Measurements from ENCODE around the gene STK25. TPM values are rescaled to one million over a fixed set of nuclear protein-coding genes. Genes with fewer than 3 reads are reported as not detected.

Gene STK25
- total RNA-seq, 1 donor = 227 TPM

GRCh38 chr2:241481687-241482086, 26.7 kb downstream of the STK25 start:
- H3K4me2 ChIP-seq (ENCODE audit: insufficient read depth, low read length) = no peak overlapping the region
- no peaks in the 10 kb centered on the region for H3K9me3 ChIP-seq (ENCODE audit: low read depth, low read length)
- H4K20me1 ChIP-seq (ENCODE audit: insufficient read depth, low read length) = peaks cover 2% of the 10 kb centered on the region
- no peak overlapping the region for H3K27ac ChIP-seq (ENCODE audit: low read depth, low read length)
- no peak overlapping the region for H3K4me3 ChIP-seq (ENCODE audit: insufficient read depth, low read length)
- TF ChIP-seq CTCF (IDR thresholded peaks at IDR 0.05; ENCODE audit: extremely low read depth, low read depth, low read length) = no peak
- H2AFZ ChIP-seq (ENCODE audit: low read length) = no peak overlapping the region
- no peaks in the 10 kb centered on the region for H3K36me3 ChIP-seq (ENCODE audit: insufficient read depth, low read length)
- H3K4me1 ChIP-seq (ENCODE audit: insufficient read depth, low read length) = no peaks in the 10 kb centered on the region
- H3K79me2 ChIP-seq (ENCODE audit: insufficient read depth, low read length) = no peaks in the 10 kb centered on the region
- no peaks in the 10 kb centered on the region for H3K27me3 ChIP-seq (ENCODE audit: insufficient read depth, low read length)
- DNase-seq (ENCODE audit: insufficient read length, low spot score, missing footprints) = peak; percentile 80

GRCh38 chr2:241479026-241479898, 29.1 kb downstream of the STK25 start:
- Histone ChIP-seq H3K27me3 (ENCODE audit: insufficient read depth, low read length) (no peaks in the 10 kb centered on the region), H3K4me3 (ENCODE audit: insufficient read depth, low read length) (no peak overlapping the region), H3K36me3 (ENCODE audit: insufficient read depth, low read length) (no peaks in the 10 kb centered on the region), H3K79me2 (ENCODE audit: insufficient read depth, low read length) (no peaks in the 10 kb centered on the region), H3K9me3 (ENCODE audit: low read depth, low read length) (no peaks in the 10 kb centered on the region), H3K4me1 (ENCODE audit: insufficient read depth, low read length) (no peaks in the 10 kb centered on the region), H2AFZ (ENCODE audit: low read length) (no peak overlapping the region), H3K27ac (ENCODE audit: low read depth, low read length) (no peak overlapping the region), H4K20me1 (ENCODE audit: insufficient read depth, low read length) (no peaks in the 10 kb centered on the region), H3K4me2 (ENCODE audit: insufficient read depth, low read length) (no peak overlapping the region)
- TF ChIP-seq CTCF (IDR thresholded peaks at IDR 0.05; ENCODE audit: extremely low read depth, low read depth, low read length) = no peak
- peak; percentile 29 for DNase-seq (ENCODE audit: insufficient read length, low spot score, missing footprints)

- no peaks in the 10 kb centered on the region for H3K79me2 ChIP-seq (ENCODE audit: insufficient read depth, low read length)
- no peak for TF ChIP-seq CTCF (IDR thresholded peaks at IDR 0.05; ENCODE audit: extremely low read depth, low read depth, low read length)
- no peak overlapping the region for H3K4me3 ChIP-seq (ENCODE audit: insufficient read depth, low read length)
- no peaks in the 10 kb centered on the region for H3K36me3 ChIP-seq (ENCODE audit: insufficient read depth, low read length)
- no peak overlapping the region for H3K27ac ChIP-seq (ENCODE audit: low read depth, low read length)
- DNase-seq (ENCODE audit: insufficient read length, low spot score, missing footprints) = no peak
- H4K20me1 ChIP-seq (ENCODE audit: insufficient read depth, low read length) = no peaks in the 10 kb centered on the region
- no peaks in the 10 kb centered on the region for H3K4me1 ChIP-seq (ENCODE audit: insufficient read depth, low read length)
- H2AFZ ChIP-seq (ENCODE audit: low read length) = no peak overlapping the region
- H3K27me3 ChIP-seq (ENCODE audit: insufficient read depth, low read length) = no peaks in the 10 kb centered on the region
- no peaks in the 10 kb centered on the region for H3K9me3 ChIP-seq (ENCODE audit: low read depth, low read length)
- no peak overlapping the region for H3K4me2 ChIP-seq (ENCODE audit: insufficient read depth, low read length)
Observed at GRCh38 chr2:241478166-241478565, 30.2 kb downstream of the STK25 start.

- Histone ChIP-seq H3K4me1 (ENCODE audit: insufficient read depth, low read length) (no peaks in the 10 kb centered on the region), H3K27ac (ENCODE audit: low read depth, low read length) (no peak overlapping the region), H3K4me3 (ENCODE audit: insufficient read depth, low read length) (no peak overlapping the region), H3K27me3 (ENCODE audit: insufficient read depth, low read length) (no peaks in the 10 kb centered on the region), H3K4me2 (ENCODE audit: insufficient read depth, low read length) (no peak overlapping the region), H3K36me3 (ENCODE audit: insufficient read depth, low read length) (no peaks in the 10 kb centered on the region), H3K9me3 (ENCODE audit: low read depth, low read length) (no peaks in the 10 kb centered on the region), H3K79me2 (ENCODE audit: insufficient read depth, low read length) (no peaks in the 10 kb centered on the region), H2AFZ (ENCODE audit: low read length) (no peak overlapping the region), H4K20me1 (ENCODE audit: insufficient read depth, low read length) (no peaks in the 10 kb centered on the region)
- TF ChIP-seq CTCF (IDR thresholded peaks at IDR 0.05; ENCODE audit: extremely low read depth, low read depth, low read length) = no peak
- DNase-seq (ENCODE audit: insufficient read length, low spot score, missing footprints) = peak; percentile 43
Observed at GRCh38 chr2:241475267-241475666, 33.1 kb downstream of the STK25 start.

All from osteoblast (primary cell).